PC-9 (cell line): ENCODE measurements around the gene PRRX2. TPM values are rescaled to one million over a fixed set of nuclear protein-coding genes. Genes with fewer than 3 reads are reported as not detected.
"Not testable (repeated sequence)": the region's sequence is repeated elsewhere in the genome, so short reads cannot be mapped to it uniquely, and the experiment has no call there.

Experiments used
- BruUV-seq: library from RNA; stranded (reverse); fragments of 400-500 nt; replicated peaks from 2 replicates; lab custom pipeline; 2021; lab: Mats Ljungman, UMichigan
- CTCF ChIA-PET: fragments of 300-600 bp; sonication (Branson Sonifier 250); formaldehyde crosslinking; loops from one replicate; lab custom pipeline; 2022; ENCODE audit warnings: antibody characterized with exemption; lab: Charles Lee
- POLR2A ChIA-PET: fragments of 300-600 bp; sonication (Branson Sonifier 250); formaldehyde crosslinking; loops from one replicate; lab custom pipeline; 2022; ENCODE audit warnings: antibody characterized with exemption; ENCODE audit not compliant: unreplicated experiment; lab: Charles Lee
- DNase-seq, 2 experiments: peaks; one replicate each; pipeline versions ENCODE4 v3.0.0 to v3.0.0-alpha.2; 2015 to 2022; ENCODE audit warnings: mixed read lengths in 1 of 2
- H2AFZ ChIP-seq: fragments of 200-600 bp; sonication (generic); 2 replicates; pipeline ENCODE4 v1.8.1; 2017; ENCODE audit warnings: antibody characterized with exemption
- H3F3A ChIP-seq: fragments of 200-600 bp; sonication (generic); 2 replicates; pipeline ENCODE4 v1.8.1; 2017; ENCODE audit warnings: antibody characterized with exemption, mild to moderate bottlenecking, low read depth; ENCODE audit not compliant: insufficient read depth
- H3K27ac ChIP-seq: fragments of 200-600 bp; sonication (generic); 2 replicates; pipeline ENCODE4 v1.6.1; 2016; ENCODE audit warnings: mixed run types
- H3K27me3 ChIP-seq: fragments of 200-600 bp; sonication (generic); 2 replicates; pipeline ENCODE4 v1.6.1; 2016; ENCODE audit warnings: low read depth, mixed run types; ENCODE audit not compliant: insufficient read depth
- H3K36me3 ChIP-seq: fragments of 200-600 bp; sonication (generic); 2 replicates; pipeline ENCODE4 v1.6.1; 2016; ENCODE audit warnings: low read depth, mixed run types
- H3K4me1 ChIP-seq: fragments of 200-600 bp; sonication (generic); replicated peaks from 2 replicates; pipeline ENCODE4 v1.6.1; 2016; ENCODE audit warnings: mixed run types; ENCODE audit not compliant: insufficient read depth
- H3K4me2 ChIP-seq: fragments of 200-600 bp; sonication (generic); 2 replicates; pipeline ENCODE4 v1.6.1; 2017; ENCODE audit warnings: mixed run types
- H3K4me3 ChIP-seq: fragments of 200-600 bp; sonication (generic); 2 replicates; pipeline ENCODE4 v1.6.1; 2016; ENCODE audit warnings: mixed run types
- H3K79me2 ChIP-seq: fragments of 200-600 bp; sonication (generic); 2 replicates; pipeline ENCODE4 v1.6.1; 2017; ENCODE audit warnings: low read depth, mixed run types
- H3K9me2 ChIP-seq: fragments of 200-600 bp; sonication (generic); 2 replicates; pipeline ENCODE4 v1.8.1; 2017; ENCODE audit warnings: mild to moderate bottlenecking; ENCODE audit not compliant: insufficient read depth
- H3K9me3 ChIP-seq: fragments of 200-600 bp; sonication (generic); 2 replicates; pipeline ENCODE4 v1.8.1; 2016; ENCODE audit warnings: low read depth; ENCODE audit not compliant: insufficient read depth
- H4K20me1 ChIP-seq: fragments of 200-600 bp; sonication (generic); 2 replicates; pipeline ENCODE4 v1.8.1; 2017; ENCODE audit not compliant: insufficient read depth
- CTCF ChIP-seq: fragments of 200-600 bp; sonication (generic); conservative IDR thresholded peaks from 2 replicates; pipeline ENCODE4 v1.6.1; 2017; ENCODE audit warnings: mixed run types, antibody characterized with exemption, mild to moderate bottlenecking, moderate library complexity
- EZH2 ChIP-seq: fragments of 200-600 bp; sonication (generic); IDR thresholded peaks from 2 replicates; pipeline ENCODE4 v1.8.0; 2017; ENCODE audit warnings: antibody characterized with exemption, low read depth
- intact Hi-C: fragments of 100-400 bp; cut with micrococcal nuclease; formaldehyde crosslinking; loops from one replicate; pipeline ENCODE4 v1.10.0; 2022; ENCODE audit not compliant: unreplicated experiment
- total RNA-seq: library from RNA; stranded (reverse); gene quantifications from 2 replicates; pipeline ENCODE4 v1.2.3, GENCODE V29; 2021

PRRX2 gene
- total RNA-seq, 1 experiment from 2014 or later = 0.98 TPM

- ChIA-PET CTCF (no interaction called here), POLR2A (no interaction called here)
- intact Hi-C loops = no loop called here
Measured at GRCh38 chr9:129633207-129633606, 32.2 kb upstream of the PRRX2 start.

GRCh38 chr9:129633848-129634247 is 31.6 kb upstream of the PRRX2 start:
- TF ChIP-seq CTCF = no peak
- TF ChIP-seq EZH2 = no peak
- no TSS peak for BruUV-seq
- ChIA-PET POLR2A (no interaction called here), CTCF (no interaction called here)
- Histone ChIP-seq H2AFZ (no peak overlapping the region), H3K9me3 (no peaks in the 10 kb centered on the region), H3K4me1 (0 out of 2 replicates have a peak, but pooled peaks cover under 1% of the 10 kb centered on the region), H3K4me2 (no peak overlapping the region), H4K20me1 (peaks cover 77% of the 10 kb centered on the region), H3K27ac (no peak overlapping the region), H3F3A (peaks cover 41% of the 10 kb centered on the region), H3K4me3 (no peak overlapping the region), H3K79me2 (peaks cover 45% of the 10 kb centered on the region), H3K36me3 (no peaks in the 10 kb centered on the region), H3K27me3 (no peaks in the 10 kb centered on the region), H3K9me2 (no peaks in the 10 kb centered on the region)
- intact Hi-C loops = no loop called here
- DNase-seq = no peak

More at GRCh38 chr9:129633207-129633606, 32.2 kb upstream of the PRRX2 start:
- Histone ChIP-seq H3K79me2 (peaks cover 52% of the 10 kb centered on the region), H3F3A (peaks cover 44% of the 10 kb centered on the region), H3K4me3 (no peak overlapping the region), H4K20me1 (peaks cover 77% of the 10 kb centered on the region), H3K4me2 (no peak overlapping the region), H3K36me3 (no peaks in the 10 kb centered on the region; the same call in 1 of the 2 replicates), H2AFZ (no peak overlapping the region), H3K27ac (no peak overlapping the region), H3K9me2 (no peaks in the 10 kb centered on the region), H3K4me1 (peaks cover 7% of the 10 kb centered on the region; the same call in 1 of the 2 replicates), H3K27me3 (no peaks in the 10 kb centered on the region), H3K9me3 (no peaks in the 10 kb centered on the region)
- no peak for DNase-seq
- no TSS peak for BruUV-seq
- TF ChIP-seq CTCF = no peak
- no peak for TF ChIP-seq EZH2

- H2AFZ ChIP-seq = no peak overlapping the region
Measured at GRCh38 chr9:129635099-129636065, 30.1 kb upstream of the PRRX2 start.

GRCh38 chr9:129636343-129636742 is 29.1 kb upstream of the PRRX2 start:
- CTCF ChIA-PET, H3K4me1 ChIP-seq, H2AFZ ChIP-seq, BruUV-seq, H3K36me3 ChIP-seq, H3K4me2 ChIP-seq, intact Hi-C loops, DNase-seq, H3K27me3 ChIP-seq, H3K9me2 ChIP-seq, H3K27ac ChIP-seq, H3K9me3 ChIP-seq, H3K4me3 ChIP-seq: not testable (repeated sequence)
- peaks cover 63% of the 10 kb centered on the region for H4K20me1 ChIP-seq
- POLR2A ChIA-PET = interaction anchor here (0.7 kb wide), 2 partner anchors 9 to 807 kb away, joined by 6 read pairs; partner anchors contain the start of gene SPOUT1
- peaks cover 47% of the 10 kb centered on the region for H3F3A ChIP-seq
- peaks cover 41% of the 10 kb centered on the region for H3K79me2 ChIP-seq

More at GRCh38 chr9:129635099-129636065, 30.1 kb upstream of the PRRX2 start:
- no peak for TF ChIP-seq CTCF
- no peak for TF ChIP-seq EZH2
- H3K79me2 ChIP-seq = peaks cover 41% of the 10 kb centered on the region
- no peaks in the 10 kb centered on the region for H3K36me3 ChIP-seq
- peaks cover 65% of the 10 kb centered on the region for H4K20me1 ChIP-seq
- no peaks in the 10 kb centered on the region for H3K27me3 ChIP-seq
- H3K4me2 ChIP-seq = no peak overlapping the region
- CTCF ChIA-PET = no interaction called here
- BruUV-seq = no TSS peak
- H3K4me1 ChIP-seq = peaks cover 4% of the 10 kb centered on the region
- H3K4me3 ChIP-seq = no peak overlapping the region
- H3F3A ChIP-seq = peaks cover 47% of the 10 kb centered on the region
- H3K9me3 ChIP-seq = no peaks in the 10 kb centered on the region
- POLR2A ChIA-PET = no interaction called here
- DNase-seq = no peak
- no peaks in the 10 kb centered on the region for H3K9me2 ChIP-seq
- H3K27ac ChIP-seq = no peak overlapping the region
- intact Hi-C loops = no loop called here
